NCI-H524 treated with DMSO at 0.1 percent for 48 hours (cell line): ENCODE data around the gene MRM2.

Experiments used
- DNase-seq: peaks from one replicate; lab custom pipeline; 2025; lab: John Stamatoyannopoulos, UW

Gene MRM2

GRCh38 chr7:2222516-2222915, 19.5 kb downstream of the MRM2 start:
- DNase-seq: no peak

- DNase-seq: no peak
These were observed 21.1 kb downstream of the MRM2 start for GRCh38 chr7:2220954-2221353.

GRCh38 chr7:2220506-2220905, 21.5 kb downstream of the MRM2 start:
- DNase-seq: no peak

DNA sequence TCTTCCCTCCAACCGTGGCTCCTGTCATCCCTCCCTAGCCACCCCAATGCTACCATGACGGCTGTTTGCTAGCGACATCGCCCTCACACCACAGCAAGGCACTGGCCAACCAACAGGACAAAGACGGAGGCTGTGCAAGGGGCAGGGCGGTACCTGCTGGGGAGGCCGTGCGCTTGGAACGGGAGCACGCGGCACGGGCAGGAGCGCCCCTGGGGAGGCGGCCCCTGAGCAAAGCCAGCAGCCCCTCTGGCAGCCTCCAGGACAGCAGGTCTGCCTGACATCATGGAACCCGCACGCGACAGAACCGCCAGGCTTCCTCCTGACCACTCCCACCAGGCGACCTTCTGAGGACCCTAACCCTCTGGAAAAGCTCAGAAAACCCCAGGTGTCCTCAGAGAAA, 22.0 kb downstream of the MRM2 start:
- no peak for DNase-seq

DNA sequence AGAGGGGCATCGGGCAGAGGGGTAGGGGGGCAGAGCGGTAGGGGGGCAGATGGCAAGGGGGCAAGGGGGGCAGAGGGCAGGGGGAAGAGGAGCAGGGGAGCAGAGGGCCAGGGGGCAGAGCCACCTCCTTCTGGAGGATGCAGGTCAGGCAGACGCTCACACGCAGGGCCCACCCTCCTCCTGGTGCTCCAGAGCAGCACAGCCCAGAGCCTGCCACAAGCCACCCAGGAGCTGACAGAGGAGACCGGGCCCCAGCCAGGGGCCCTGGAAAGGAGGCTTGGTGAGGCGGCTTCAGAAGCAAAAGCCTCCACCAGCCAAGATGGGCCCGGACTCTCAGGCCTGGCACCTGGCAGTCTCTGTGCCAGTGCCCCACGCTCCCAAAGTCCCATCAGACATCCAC, 22.4 kb downstream of the MRM2 start:
- no peak for DNase-seq

- no peak for DNase-seq
These were observed 22.9 kb downstream of the MRM2 start for GRCh38 chr7:2219136-2219535.

- DNase-seq: no peak
These were observed 23.6 kb downstream of the MRM2 start for GRCh38 chr7:2218444-2218785.

DNA sequence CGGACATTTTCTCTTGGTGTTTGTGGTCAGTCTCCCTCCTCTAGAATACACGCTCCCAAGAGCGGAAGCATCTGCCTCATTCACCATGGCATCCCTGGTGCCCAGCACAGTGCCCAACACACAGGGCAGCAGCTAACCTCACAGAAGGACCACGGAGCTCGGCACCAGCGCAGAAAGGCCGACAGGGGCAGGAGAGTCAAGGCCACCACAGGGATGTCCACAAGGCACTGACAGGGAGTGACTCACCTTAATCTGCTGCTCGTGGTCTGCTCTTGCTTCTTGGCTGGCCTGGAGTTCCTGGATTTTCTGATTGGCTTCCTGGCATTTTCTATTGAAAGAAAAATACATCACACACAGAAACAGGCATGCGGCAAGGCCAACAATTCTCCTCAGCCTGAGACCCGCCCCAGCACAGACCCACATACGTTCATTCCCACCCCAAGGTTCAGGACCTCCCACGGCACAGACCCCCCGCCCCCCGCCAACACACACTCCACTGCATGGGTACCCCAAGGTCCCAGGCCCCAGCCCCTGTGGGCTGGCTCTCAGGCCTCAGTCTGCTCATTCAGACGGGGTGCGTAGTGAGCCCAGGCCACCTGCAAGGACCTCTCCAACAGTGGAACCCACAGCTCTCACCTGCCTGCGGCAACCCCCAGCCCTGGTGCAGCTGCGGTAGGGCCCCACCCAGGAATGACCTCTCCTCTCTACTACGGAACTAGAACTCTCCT, 24.1 kb downstream of the MRM2 start:
- no peak for DNase-seq

DNA sequence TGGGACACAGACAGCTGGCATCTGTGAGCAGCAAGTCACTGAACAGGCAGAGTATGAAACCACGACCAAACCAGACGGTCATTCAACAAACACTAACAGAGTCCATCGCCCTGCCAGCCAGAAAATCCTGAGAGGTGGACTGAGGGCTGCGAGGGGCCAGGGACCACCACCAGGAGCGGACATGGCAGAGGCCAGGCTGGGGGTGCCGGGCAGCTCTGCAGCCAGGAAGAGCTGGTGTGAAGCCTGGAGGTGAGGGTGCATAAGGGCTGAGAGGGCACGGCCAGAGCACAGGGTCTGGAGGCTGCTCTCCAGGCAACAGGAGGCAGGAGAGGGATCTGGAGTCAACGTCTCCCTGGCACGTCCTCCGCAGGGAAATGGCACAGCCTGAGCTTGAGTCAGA, 24.8 kb downstream of the MRM2 start:
- no peak for DNase-seq

DNA sequence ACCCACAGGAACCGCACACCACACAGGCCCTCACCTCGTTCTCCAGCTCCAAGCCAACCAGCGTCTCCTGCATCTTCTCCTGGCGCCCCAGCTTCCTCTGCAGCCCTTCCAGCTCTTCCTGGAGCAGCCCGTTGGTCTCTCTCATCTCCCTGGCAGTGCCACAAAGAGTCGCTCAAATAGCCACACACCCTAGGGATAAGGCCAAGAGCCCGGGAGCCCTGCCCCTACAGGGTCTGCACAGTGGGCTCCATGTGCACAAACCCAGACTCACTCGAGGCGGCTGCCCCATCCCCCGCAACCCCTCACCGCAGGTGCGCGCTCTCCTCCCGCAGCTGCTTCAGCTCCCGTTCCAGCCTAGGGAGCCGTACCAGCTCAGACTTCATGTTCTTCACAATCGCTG, 26.2 kb downstream of the MRM2 start:
- no peak for DNase-seq

- DNase-seq: no peak
These were observed 27.4 kb downstream of the MRM2 start for GRCh38 chr7:2214636-2215035.

DNA sequence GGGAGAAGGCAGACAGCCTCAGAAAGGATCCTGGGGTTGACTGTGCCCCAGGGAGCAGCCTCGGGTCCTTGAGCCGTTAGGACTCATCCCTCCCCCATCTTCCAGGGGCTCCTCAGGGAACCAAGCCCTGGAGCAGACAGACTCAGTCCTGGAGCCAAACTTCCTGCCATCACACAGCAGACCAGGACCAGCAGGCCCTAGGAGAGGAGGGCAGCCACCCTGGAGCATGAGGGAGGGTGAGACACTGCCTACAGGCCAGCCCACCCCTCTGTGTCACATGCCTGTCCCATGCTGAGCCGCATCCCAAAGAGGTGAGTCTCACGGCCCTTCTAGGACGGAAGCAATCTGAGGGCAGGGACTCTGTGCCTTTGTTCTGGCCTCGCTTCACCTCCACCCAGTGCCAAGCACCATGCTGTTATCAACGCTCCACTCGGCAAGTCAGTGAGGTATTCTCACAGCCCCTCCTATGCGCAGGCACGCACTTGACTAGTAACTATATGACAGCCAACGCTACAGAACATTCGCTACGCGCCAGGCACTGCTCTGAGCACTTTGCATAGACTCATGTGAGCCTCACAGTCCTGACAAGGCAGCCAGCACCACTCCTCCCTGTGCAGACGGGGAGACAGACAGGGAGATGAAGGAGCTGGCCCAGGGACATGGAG, 28.3 kb downstream of the MRM2 start:
- no peak for DNase-seq

DNA sequence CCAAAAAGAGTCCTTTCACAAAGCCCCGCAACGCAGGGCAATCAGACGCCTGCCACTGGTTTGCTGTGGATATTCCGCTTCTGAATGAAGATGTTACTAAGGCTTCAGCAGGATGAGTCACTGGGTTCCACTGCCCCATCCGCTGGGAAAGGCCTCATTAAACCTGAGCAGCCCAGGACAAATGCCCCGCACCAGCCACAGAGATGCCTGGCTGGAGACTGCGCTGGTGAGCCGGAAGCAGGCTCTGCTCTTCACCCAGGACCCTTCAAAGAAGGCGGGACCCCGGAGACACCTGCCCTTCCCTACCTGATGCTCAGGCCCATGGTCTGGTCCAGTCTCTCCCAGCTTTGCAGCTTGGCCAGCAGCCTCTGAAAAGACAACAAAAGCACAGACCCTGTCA, 29.1 kb downstream of the MRM2 start:
- no peak for DNase-seq

DNA sequence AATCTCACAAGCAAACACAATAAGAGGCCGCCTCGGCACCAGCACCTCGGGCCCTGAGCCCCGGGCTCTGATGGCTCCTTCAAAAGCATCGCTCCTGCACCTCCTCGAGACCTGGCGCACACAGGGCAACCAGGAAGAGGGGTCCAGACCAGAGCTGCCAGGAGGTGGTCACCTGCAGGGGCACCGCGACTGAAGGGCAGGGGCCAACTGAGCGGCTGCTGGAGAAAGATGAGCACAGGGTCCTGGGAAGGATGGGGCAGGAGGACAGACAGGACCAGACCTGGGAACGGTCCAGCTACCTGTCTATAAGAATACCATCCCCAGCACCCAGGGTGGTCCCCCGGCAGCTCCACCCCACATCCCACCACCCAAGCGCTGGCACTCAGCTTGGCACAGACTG, 30.1 kb downstream of the MRM2 start:
- no peak for DNase-seq

DNA sequence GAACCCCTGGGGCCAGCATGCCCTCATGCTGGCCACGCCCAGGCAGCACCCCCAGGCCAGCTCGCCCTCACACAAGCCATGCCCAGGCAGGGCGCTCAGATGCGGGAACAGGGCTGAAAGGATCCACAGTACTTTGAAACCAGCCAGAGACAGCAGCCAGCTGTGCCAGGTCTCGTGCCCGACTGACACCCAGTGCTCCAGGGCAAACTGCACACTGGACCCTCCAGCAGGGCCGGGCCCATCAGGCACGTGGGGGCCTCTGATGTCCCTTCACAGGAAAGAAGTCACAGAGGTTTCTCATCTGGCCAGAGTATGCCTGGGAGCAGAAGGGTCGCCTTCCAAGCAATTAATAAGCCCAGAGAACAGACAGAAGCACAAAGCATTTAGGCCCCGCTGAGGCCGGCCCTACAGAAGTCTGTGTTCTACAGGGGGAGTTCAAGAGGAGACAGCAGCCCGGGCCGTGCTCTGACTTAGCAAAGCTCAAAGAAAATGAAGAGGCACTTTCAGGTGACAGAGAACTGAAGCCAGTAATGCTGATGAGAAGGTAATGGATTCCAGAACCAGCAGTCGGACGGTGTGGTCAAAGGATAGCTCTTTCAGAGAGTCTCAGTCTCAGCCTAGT, 30.6 kb downstream of the MRM2 start:
- no peak for DNase-seq

DNA sequence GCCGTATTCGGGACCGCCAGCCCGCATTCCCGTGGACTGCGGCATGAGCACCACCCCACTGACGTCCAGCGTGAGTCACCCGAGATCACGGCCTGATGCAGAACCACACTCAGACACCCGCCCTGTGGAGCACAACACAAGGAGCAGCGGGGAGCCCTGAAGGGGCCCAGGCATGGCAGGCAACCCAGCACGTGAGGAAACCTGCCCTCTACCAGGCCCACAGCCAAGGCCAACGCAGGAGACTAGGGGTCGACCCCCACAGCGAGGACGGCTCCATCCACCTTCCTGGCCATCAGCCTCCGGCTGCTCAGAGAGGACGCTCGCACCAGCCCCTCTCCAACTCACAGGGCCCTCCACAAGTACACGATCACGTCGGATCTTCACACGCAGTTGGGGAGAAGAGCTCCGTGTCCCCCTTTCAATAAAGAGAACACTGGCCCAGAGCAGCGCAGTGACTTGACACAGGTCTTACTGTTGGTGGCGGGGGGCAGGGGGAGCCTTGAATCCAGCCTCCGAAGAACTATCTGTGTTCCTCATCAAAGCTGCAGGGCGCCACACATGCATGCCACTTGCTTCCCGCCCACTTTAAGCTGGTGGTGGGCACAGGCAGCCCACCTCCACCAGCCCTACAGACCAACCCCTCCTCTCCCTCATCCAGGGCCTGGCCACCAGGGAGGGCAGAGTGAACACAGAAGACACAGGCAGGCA, 31.3 kb downstream of the MRM2 start:
- DNase-seq: no peak

DNA sequence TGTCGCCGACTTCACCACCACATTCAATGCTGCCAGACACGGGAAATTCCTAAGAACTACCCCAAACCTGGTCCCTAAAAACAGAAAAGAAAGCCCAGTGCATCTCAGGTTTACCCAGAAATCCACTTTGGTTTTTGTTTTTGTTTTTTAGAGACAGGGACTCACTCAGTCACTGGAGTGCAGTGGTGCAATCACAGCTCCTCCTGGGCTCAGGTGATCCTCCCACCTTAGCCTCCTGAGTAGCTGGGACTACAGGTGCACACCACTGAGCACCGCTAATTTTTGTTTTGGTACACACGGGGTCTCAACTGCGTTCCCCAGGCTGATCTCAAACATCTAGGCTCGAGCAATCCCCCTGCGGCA, 32.1 kb downstream of the MRM2 start:
- DNase-seq: no peak

DNA sequence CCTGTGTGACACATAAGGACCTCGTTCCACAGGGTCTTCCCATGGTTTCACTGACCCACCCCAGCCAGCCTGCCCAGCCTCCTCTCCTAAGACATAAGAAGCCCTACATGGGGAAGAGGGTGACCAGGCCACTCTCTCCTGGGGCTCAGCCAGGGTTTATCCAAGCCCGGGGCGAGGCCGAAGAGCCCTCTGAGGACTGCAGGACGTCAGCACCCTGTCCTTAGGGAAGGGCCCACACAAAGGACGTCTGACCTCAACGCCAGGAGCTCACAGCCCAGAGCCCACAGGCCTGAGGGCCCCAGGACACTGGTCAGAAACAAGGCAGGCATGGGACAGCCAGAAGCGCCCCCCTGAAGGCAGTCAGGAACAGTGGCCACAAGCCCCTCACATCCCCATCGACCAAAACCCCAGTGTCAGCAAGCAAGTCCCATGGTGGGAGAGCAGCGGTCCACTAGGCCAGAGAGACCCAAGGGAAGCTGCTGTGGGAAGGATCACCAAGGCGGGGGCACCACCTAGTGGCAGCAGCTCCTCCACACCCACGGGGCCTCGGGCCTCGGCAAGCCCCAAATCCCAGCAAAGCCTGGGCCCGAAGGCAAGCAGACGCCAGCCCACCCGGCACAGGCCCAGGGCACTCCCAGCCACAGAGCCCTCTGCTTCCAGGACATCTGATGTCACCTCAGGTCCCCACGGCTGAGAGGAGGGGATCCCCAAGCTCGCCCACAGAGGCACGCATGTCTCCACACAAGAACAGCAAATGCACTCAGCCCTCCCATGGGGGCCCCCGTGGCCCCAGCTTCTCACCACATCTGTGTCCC, 32.7 kb downstream of the MRM2 start:
- no peak for DNase-seq

DNA sequence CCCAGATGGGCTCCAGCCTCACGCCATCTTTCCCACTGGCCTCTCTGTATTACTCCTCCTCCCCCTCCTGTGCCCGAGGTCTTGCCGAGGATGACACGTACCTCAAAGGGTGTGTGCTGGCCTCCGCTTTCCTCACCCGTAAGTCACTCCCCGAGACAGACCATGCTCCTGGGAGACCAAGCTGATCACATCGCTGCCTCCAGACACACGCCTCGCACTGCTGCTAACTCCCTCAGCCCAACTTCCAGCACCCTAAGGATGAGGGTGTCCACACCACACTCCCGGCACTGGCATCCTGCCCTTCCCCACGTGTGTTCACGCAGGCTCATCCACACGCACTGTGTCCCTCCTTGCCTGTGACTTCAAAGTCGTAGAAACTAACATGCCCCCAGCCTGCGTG, 33.3 kb downstream of the MRM2 start:
- no peak for DNase-seq

- no peak for DNase-seq
These were observed 36.8 kb downstream of the MRM2 start for GRCh38 chr7:2205036-2205780.

- DNase-seq: no peak
These were observed 37.6 kb downstream of the MRM2 start for GRCh38 chr7:2204446-2204845.
